ENCODE measurements around the gene EMC1.

Gene EMC1

GRCh38 chr1:19202396-19202795 is 48.9 kb downstream of the EMC1 start:
- no peak for TF ChIP-seq CTCF (IDR thresholded peaks at IDR 0.05; ENCODE audit: borderline replicate concordance, extremely low read depth, low read length, poor library complexity, severe bottlenecking)
- TF ChIP-seq EZH2 (IDR thresholded peaks at IDR 0.05; ENCODE audit: borderline replicate concordance, low read depth, low read length, severe bottlenecking) = no peak
- Histone ChIP-seq H3K9ac (ENCODE audit: low read depth, low read length) (no peak overlapping the region), H3K9me3 (ENCODE audit: insufficient read depth, low read length, severe bottlenecking) (no peaks in the 10 kb centered on the region), H3K79me2 (ENCODE audit: insufficient read depth, low read length) (peaks cover 82% of the 10 kb centered on the region), H3K27ac (ENCODE audit: low read length) (no peak overlapping the region), H3K36me3 (ENCODE audit: insufficient read depth, low read length) (peaks cover 44% of the 10 kb centered on the region), H4K20me1 (ENCODE audit: insufficient read depth, low read length) (peaks cover 59% of the 10 kb centered on the region; the same call in 1 of the 2 replicates), H3K4me3 (ENCODE audit: low read depth in 1 of 2, low read length in 2 of 2) (no peak overlapping the region), H2AFZ (ENCODE audit: low read depth, low read length) (no peak overlapping the region), H3K4me1 (ENCODE audit: insufficient read depth, low read length) (peaks cover 24% of the 10 kb centered on the region), H3K4me2 (ENCODE audit: insufficient read depth, low read length) (no peak overlapping the region), H3K27me3 (ENCODE audit: insufficient read depth, low read length, poor library complexity) (no peaks in the 10 kb centered on the region)
- ATAC-seq (ENCODE audit: insufficient read depth, low read depth) = no peak
- no peak for DNase-seq

GRCh38 chr1:19199969-19200604 is 51.2 kb downstream of the EMC1 start:
- Histone ChIP-seq H3K27ac (ENCODE audit: low read length) (no peak overlapping the region), H3K27me3 (ENCODE audit: insufficient read depth, low read length, poor library complexity) (no peaks in the 10 kb centered on the region), H3K9ac (ENCODE audit: low read depth, low read length) (no peak overlapping the region), H3K4me1 (ENCODE audit: insufficient read depth, low read length) (peaks cover 6% of the 10 kb centered on the region; the same call in 1 of the 2 replicates), H3K79me2 (ENCODE audit: insufficient read depth, low read length) (peaks cover 59% of the 10 kb centered on the region), H3K36me3 (ENCODE audit: insufficient read depth, low read length) (peaks cover 66% of the 10 kb centered on the region), H3K9me3 (ENCODE audit: insufficient read depth, low read length, severe bottlenecking) (no peaks in the 10 kb centered on the region), H2AFZ (ENCODE audit: low read depth, low read length) (no peak overlapping the region), H3K4me2 (ENCODE audit: insufficient read depth, low read length) (no peak overlapping the region), H4K20me1 (ENCODE audit: insufficient read depth, low read length) (peaks cover 36% of the 10 kb centered on the region; the same call in 1 of the 2 replicates), H3K4me3 (ENCODE audit: low read depth in 1 of 2, low read length in 2 of 2) (no peak overlapping the region)
- DNase-seq = no peak
- ATAC-seq (ENCODE audit: insufficient read depth, low read depth) = no peak
- TF ChIP-seq CTCF (IDR thresholded peaks at IDR 0.05; ENCODE audit: borderline replicate concordance, extremely low read depth, low read length, poor library complexity, severe bottlenecking) = no peak
- no peak for TF ChIP-seq EZH2 (IDR thresholded peaks at IDR 0.05; ENCODE audit: borderline replicate concordance, low read depth, low read length, severe bottlenecking)

- Histone ChIP-seq H4K20me1 (ENCODE audit: insufficient read depth, low read length) (peaks cover 30% of the 10 kb centered on the region; the same call in 1 of the 2 replicates), H3K36me3 (ENCODE audit: insufficient read depth, low read length) (peaks cover 66% of the 10 kb centered on the region)
Observed at GRCh38 chr1:19199329-19199968, 51.9 kb downstream of the EMC1 start.

More at GRCh38 chr1:19199329-19199968, 51.9 kb downstream of the EMC1 start:
- Histone ChIP-seq H3K27ac (ENCODE audit: low read length) (no peak overlapping the region), H3K4me1 (ENCODE audit: insufficient read depth, low read length) (peaks cover under 1% of the 10 kb centered on the region; the same call in 1 of the 2 replicates), H3K4me2 (ENCODE audit: insufficient read depth, low read length) (no peak overlapping the region), H2AFZ (ENCODE audit: low read depth, low read length) (no peak overlapping the region), H3K9me3 (ENCODE audit: insufficient read depth, low read length, severe bottlenecking) (no peaks in the 10 kb centered on the region), H3K27me3 (ENCODE audit: insufficient read depth, low read length, poor library complexity) (no peaks in the 10 kb centered on the region), H3K79me2 (ENCODE audit: insufficient read depth, low read length) (peaks cover 53% of the 10 kb centered on the region), H3K4me3 (ENCODE audit: low read depth in 1 of 2, low read length in 2 of 2) (no peak overlapping the region), H3K9ac (ENCODE audit: low read depth, low read length) (no peak overlapping the region)
- ATAC-seq (ENCODE audit: insufficient read depth, low read depth) (no peak), DNase-seq (no peak)
- TF ChIP-seq CTCF (IDR thresholded peaks at IDR 0.05; ENCODE audit: borderline replicate concordance, extremely low read depth, low read length, poor library complexity, severe bottlenecking) (no peak), EZH2 (IDR thresholded peaks at IDR 0.05; ENCODE audit: borderline replicate concordance, low read depth, low read length, severe bottlenecking) (no peak)
